Ramos (cell line): Measurements from ENCODE around the gene PARD6A.

Source experiments
- in situ Hi-C: fragments of 300-500 bp; cut with MboI; formaldehyde crosslinking; loops from one replicate; pipeline ENCODE4 v1.14.3; 2022; ENCODE audit warnings: low sequenced_read_pairs; ENCODE audit not compliant: unreplicated experiment

Gene PARD6A, protein sequence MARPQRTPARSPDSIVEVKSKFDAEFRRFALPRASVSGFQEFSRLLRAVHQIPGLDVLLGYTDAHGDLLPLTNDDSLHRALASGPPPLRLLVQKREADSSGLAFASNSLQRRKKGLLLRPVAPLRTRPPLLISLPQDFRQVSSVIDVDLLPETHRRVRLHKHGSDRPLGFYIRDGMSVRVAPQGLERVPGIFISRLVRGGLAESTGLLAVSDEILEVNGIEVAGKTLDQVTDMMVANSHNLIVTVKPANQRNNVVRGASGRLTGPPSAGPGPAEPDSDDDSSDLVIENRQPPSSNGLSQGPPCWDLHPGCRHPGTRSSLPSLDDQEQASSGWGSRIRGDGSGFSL

DNA sequence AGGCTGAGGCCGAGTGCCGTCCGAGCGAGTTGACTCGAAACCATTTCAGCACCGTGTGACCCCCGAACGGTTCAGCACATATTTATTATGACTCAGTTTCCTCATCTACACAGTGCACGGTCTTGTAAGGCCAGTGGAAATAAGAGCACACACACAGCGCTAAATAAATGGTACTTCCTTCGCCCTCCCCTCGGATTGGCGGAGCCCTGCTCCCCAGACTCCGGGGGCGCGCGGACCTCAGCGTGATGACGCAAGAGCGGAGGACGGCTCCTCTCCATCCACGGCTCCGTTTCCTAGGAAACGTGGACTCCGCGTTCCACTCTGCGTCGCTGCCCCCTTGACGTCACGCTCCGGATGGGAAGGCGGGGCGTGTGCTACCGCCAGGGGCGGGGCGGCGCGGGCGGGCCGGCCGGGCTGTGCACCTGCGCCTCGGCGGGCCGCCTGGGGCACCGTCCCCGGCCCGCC lies at the start of gene PARD6A:
Gene PARD6A, plus strand, starts transcription at position 397 of the 465 bp plus-strand sequence. CDS start 79 bp downstream, outside the sequence.
- in situ Hi-C loops = no loop called here

DNA sequence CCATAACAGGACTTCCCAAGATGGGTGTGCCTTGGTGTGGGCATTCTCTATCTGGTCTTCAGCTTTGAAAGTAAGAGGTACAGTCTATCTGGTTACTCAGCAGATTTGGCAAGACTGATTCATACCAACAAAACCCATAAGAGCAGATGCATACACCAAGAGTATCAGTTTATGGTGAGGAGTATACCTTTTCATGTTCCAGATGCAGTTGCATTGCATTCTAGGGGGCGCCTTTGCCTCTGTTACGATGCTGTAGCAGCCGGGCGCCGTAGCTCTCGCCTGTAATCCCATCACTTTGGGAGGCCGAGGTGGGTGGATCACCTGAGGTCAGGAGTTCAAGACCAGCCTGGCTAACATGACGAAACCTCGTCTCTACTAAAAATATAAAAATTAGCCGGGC lies 47.0 kb upstream of the PARD6A start:
- in situ Hi-C loops = no loop called here

DNA sequence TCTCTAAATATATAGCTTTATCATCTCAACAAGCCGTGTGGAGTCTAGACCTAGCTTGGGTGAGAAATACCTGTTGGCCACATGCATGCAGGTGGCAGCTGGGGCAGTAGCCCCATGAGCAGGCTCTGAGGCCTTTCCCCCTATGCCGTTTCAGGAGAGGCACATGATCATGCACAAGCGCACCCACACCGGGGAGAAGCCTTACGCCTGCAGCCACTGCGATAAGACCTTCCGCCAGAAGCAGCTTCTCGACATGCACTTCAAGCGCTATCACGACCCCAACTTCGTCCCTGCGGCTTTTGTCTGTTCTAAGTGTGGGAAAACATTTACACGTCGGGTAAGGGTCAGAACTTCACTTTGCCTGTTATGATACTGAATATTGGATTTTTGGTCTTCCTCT lies 32.5 kb upstream of the PARD6A start:
- in situ Hi-C loops = no loop called here

DNA sequence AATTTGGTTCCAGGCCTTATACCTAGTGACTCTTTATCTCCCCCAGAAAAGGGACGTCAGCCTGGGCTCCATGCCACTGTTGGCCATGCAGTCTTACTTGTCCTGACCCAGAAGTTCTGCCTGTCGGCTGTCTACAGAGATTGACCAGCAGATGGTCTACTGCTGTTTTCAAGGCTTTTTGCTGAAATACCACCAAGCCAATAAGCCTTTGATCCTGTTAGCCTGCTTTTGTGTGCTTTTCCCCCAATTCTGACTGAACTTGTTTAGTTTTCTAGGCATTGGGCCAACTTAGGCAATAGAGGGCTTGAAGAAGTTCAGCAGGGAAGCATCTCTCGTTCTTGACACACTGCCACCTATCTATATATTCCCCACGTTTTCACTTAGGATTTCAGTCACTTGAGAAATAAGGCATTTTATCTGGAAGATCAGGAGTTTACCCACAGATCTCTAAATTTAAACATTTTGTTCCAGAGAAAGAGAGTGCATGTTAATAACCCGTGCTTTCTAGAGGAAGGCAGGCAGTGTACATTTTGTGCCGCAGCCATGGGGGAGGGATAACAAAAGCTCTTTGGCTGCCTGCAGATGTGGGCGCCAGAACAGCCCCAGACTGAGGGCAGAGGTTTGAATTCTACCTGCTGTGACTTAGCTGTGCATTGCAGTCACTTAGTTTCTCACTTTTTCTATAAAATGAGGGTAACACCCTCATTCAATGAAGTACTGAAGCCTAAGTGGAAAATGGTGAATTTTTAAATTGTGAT lies 28.2 kb upstream of the PARD6A start:
- in situ Hi-C loops = no loop called here

DNA sequence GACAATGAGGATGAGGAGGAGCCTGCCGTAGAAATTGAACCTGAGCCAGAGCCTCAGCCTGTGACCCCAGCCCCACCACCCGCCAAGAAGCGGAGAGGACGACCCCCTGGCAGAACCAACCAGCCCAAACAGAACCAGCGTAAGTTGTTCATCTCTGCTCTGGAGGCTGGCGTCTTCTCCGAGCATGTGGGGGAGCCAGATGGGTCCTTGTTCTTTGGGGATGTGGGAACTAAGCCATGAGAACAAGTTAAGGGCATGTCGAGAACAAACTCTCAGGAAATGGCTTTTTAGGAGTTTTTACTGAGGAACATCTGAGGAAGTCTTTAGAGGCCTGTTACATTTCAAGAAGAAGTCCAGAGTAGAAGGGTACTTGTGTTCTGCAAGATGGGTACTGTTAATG lies 24.0 kb upstream of the PARD6A start:
- in situ Hi-C loops = loop anchor here (5.0 kb wide), 1 partner anchor 94 kb away; no protein-coding TSS in a partner anchor

DNA sequence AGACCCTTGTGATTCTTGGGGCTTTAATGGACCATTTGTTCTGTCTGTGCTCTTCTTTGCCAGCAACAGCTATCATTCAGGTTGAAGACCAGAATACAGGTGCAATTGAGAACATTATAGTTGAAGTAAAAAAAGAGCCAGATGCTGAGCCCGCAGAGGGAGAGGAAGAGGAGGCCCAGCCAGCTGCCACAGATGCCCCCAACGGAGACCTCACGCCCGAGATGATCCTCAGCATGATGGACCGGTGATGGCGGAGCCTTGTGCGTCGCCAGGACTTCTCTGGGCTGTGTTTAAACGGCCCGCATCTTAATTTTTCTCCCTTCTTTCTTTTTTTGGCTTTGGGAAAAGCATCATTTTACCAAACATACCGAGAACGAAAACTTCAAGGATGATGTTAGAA lies 23.1 kb upstream of the PARD6A start:
- in situ Hi-C loops = loop anchor here (5.0 kb wide), 1 partner anchor 95 kb away; no protein-coding TSS in a partner anchor

DNA sequence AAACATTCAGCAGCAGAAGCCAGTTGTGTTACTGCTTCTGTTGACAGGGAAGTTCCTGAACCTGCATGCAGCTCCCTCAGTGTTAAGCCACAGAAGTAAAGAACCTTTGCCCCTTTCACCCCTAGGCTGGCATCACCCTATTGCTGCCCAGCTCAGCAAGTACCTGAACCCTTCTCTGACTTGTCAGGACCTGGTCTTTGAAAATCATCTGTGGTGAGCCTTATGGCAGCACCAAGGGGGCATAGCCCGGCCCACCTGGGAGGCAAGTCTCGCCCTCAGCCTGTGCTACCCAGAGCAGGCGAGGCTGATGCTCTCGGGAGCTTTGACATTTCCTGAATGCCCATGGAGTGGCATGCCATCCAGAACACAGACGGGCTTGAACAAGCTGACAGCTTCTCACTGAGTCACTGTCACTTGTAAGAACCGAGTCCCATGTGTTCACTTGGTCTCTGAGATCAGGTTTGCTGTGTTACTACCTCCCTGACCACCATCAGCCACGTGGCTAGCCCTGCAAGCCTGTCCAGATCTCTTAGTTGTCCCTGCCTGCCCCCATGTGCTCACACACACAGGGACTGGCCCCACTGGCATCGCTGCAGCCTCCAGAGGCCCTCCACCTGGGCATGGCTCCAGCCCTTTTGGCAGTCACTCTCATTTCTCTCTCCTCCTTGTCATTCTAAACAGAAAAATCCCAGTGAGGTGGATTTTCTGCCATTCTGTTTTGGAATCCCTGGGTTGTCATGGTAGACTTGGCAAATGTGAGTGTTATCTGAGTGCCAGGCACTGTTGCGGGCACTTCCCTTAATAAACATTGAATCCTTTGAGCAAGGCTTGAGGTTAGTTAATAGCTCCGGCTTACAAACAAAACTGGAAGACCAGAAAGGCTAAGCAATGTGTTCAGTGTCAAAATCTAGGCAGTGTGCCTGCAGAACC lies 18.7 kb upstream of the PARD6A start:
- in situ Hi-C loops = no loop called here

DNA sequence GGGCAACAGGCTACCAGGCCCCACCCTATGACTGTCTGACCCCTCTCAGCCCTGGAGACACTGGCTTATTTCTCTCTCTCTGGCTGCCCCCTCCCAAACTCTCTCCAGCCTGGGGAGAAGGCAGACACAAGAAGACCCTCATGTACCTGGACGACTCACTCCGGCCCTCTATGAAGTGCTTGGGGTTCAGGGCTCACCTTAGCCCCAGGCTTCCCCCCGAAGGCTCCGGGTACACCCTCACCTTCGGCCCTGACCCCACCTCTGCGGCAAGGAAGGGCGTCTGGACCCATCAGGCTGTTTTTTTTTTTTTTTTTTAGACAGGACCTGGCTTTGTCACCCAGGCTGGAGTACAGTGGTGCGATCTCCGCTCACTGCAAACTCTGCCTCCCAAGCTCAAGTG lies 16.7 kb upstream of the PARD6A start:
- in situ Hi-C loops = no loop called here

DNA sequence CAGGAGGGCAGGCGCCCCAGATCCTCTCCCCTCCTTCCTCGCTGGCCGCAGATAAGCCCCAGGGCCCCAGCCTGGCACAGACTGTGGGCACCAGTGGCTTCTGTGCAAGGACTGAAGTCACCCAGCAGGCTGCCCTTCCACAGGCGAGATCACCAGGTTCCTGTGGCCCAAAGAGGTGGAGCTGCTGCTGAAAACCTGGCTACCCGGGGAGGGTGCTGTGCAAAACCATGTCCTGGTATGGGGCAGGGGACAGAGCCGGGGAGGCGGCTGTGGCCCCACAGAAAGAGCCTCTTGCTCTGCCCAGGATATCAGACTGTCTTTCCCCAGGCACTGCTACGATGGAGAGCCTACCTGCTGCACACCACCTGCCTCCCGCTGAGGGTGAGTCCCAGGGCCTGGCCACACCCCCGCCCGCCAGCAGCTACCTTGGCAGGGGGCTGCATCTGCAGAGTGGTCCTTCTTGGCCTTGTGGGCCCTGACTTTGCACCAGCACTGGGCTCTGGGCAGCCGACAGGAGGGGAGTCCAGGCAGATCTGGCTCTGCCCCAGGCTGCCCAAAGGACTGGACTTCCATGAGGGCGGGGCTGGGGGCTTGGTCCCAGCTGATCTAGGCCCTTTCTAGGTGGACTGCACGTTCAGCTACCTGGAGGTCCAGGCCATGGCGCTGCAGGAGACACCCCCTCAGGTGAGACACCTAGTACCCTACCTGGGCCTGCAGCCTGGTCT lies 15.2 kb upstream of the PARD6A start:
- in situ Hi-C loops = no loop called here

DNA sequence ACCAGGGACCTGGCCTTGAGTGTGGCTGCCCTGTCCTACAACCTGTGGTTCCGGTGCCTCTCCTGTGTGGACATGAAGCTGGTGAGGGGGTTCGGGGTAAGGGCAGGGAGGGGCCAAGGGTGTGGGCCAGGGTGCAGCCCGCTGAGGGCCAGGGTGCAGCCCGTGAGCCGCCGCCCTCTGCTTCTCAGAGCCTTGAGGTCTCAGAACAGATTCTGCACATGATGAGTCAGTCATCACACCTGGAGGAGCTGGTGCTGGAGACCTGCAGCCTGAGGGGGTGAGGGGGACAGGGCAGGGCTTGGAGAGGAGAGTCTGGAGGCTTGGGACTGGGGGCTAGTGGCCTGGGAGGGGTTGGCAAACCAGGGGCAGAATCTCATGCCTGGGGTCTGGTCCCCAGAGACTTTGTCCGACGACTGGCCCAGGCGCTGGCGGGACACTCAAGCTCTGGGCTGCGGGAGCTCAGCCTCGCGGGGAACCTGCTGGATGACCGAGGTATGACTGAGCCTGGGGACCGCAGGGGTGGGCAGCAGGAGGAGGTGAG lies 13.6 kb upstream of the PARD6A start:
- in situ Hi-C loops = no loop called here

DNA sequence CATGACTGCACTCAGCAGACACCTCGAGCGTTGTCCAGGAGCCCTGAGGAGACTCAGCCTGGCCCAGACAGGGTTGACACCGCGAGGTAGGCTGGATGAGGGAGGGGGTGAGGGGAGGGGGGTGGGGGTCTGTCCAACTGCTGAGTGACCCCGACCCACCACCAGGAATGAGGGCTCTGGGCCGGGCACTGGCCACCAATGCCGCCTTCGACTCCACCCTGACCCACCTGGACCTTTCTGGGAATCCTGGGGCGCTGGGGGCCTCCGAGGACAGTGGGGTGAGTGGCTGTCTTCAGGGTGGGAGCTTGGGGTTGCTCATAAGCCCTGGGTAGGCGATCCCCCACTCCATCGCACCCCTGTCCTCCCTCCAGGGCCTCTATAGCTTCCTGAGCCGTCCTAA lies 13.1 kb upstream of the PARD6A start:
- in situ Hi-C loops = no loop called here

DNA sequence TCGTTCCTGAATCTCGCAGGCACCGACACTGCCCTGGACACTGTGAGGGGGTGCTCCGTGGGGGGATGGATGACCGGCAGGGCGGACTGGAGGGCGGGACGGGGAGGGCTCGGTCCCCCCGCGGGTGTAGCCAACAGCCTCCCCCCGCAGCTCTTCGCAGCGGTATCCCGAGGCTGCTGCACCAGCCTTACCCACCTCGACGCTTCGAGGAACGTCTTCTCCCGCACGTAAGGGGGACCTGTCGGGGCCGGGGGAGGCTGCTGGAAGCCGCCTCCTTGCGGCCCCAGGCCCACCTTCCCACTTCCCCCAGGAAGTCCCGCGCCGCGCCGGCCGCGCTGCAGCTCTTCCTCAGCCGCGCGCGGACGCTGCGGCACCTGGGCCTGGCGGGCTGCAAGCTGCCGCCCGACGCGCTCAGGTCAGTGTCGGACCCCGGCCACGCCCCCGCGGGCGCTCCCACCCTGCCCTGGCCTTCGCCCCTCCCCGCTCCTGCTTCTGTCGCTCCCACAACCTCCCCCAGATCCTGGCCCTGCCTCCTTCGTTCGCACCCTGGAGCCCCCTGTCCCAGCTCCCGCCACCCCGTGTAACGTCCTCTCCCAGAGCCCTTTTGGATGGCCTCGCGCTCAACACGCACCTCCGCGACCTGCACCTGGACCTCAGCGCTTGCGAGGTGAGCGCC lies 12.5 kb upstream of the PARD6A start:
- in situ Hi-C loops = no loop called here

DNA sequence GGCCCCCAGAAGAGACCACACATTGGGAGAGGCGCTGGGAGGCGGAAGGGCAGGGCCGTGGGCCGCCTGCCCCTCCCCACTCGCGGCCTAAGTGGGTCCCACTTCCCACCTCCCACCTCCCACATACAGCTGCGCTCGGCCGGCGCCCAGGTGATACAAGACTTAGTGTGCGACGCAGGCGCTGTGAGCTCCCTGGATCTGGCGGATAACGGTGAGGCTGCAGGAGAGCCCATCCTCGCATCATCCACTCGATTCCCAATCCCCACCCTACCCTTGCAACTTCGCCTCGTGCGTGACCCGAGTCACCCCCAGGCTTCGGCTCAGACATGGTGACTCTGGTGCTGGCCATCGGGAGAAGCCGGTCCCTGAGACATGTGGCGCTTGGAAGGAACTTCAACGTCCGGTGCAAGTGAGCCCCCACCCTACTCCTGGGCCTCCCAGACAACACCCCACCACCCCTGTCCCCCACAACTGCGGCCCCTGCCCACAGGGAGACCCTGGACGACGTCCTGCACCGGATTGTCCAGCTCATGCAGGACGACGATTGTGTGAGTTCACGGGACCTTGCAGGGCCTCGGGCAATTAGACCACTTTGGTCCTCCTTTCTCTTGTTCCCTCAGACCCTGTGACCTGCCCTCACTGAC lies 11.9 kb upstream of the PARD6A start:
- in situ Hi-C loops = no loop called here

DNA sequence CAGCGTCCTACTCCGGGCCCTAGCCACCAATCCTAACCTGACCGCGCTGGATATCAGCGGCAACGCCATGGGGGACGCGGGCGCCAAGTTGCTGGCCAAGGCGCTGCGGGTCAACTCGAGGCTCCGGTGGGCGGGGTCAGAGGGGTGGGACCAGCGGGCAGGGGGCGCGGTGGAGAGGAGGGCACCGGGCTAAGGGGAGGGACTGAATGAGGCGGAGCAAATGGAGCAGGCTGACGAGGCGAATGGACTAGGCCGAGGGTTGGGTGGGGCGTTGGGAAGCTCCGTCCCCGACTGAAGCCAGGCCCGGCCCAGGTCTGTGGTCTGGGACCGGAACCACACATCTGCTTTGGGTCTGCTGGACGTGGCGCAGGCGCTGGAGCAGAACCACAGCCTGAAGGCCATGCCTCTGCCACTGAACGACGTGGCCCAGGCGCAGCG lies 11.2 kb upstream of the PARD6A start:
- in situ Hi-C loops = no loop called here

DNA sequence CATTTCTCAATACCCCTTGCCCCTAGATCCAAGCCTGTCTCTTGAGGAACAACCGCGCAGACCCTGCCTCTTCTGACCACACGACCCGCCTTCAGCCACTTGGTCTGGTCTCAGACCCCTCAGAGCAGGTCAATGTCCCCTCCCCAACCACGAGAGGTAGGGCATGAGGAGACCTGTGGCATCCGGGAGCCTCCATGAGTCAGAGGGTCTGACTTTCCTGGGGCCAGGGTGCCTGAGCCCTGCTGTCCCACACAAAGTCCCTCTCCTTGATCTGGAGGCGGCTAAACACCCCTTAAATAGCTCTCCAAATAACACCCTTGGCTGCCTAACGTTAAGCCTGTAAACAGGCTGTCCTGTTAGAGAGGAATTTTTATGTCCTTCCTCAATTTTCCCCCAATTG lies 10.7 kb upstream of the PARD6A start:
- in situ Hi-C loops = no loop called here

DNA sequence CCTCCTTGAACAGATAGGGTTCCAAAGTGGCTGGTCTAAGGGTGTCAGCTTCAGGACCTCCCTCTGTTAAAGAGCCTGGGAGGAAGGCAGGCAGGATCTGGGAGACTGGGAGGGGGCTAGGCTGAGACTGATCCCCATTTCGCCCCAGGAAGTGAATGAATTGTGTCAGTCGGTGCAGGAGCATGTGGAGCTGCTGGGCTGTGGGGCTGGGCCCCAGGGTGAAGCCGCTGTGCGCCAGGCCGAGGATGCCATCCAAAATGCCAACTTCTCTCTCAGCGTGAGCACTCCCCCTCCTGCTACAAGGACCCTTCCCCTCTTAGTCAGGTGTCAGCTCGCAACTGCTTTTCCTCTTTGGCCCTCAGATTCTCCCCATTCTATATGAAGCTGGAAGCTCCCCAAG lies 9.7 kb upstream of the PARD6A start:
- in situ Hi-C loops = no loop called here

DNA sequence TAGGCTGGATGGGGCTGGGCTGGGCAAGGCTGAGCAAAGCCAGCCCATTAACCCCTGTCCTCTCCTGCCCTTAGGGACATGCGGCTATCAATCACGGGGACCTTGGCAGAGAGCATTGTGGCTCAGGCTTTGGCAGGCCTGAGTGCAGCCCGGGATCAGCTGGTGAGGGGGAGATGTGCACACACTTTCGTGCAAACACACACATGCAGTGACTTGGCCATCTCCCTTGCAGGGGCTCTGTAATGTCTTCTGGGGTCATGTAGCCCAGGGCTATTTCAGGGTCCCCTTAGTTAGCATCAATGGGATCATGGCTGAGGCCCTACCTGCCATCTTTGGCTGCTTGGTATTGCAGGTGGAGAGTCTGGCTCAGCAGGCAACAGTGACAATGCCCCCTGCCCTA lies 8.9 kb upstream of the PARD6A start:
- in situ Hi-C loops = no loop called here

DNA sequence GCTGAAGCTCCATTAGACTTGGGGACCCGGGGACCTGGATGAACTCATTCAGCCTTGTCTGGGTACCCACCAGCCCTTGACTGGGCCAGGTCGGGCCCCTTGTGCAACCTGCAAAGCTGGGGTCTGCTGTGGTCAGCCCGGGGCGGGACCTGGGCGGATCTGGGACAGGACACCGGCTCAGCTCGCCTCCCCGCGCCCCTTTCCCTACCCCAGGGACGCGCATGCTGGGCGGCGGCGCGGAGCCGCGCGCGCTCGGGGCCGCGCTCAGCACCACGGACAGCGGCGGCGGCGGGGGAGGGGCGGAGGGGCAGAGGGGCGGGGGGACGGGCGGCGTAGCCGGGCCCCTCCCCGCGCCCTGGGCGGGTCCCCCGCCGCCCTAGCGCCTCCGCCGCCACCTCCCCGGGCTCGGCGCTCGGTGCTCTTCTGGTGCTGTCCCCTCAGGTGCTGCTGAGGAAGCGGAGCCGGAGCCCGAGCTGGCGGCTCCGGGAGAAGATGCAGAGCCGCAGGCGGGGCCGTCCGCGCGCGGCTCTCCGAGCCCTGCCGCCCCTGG lies 8.1 kb upstream of the PARD6A start:
- in situ Hi-C loops = no loop called here
